GM19351 (cell line): Measurements from ENCODE around the gene ZGPAT.
"Not testable (repeated sequence)": the region's sequence is repeated elsewhere in the genome, so short reads cannot be mapped to it uniquely, and the experiment has no call there.

Experiments
- ATAC-seq: cut with Tn5 transposase; IDR thresholded peaks from one replicate; pipeline ENCODE4 v1.9.1; 2021; ENCODE audit warnings: mild to moderate bottlenecking, moderate library complexity; ENCODE audit not compliant: unreplicated experiment

Gene ZGPAT

GRCh38 chr20:63702036-63702665 lies 5.7 kb upstream of the ZGPAT start:
- no peak for ATAC-seq

GRCh38 chr20:63702751-63703470 lies 4.9 kb upstream of the ZGPAT start:
- ATAC-seq, result no peak

GRCh38 chr20:63703471-63703975 lies 4.3 kb upstream of the ZGPAT start:
- ATAC-seq, result no peak

GRCh38 chr20:63703976-63704748 lies 3.7 kb upstream of the ZGPAT start:
- ATAC-seq, result no peak

- no peak for ATAC-seq
Measured at GRCh38 chr20:63704749-63705117, 3.1 kb upstream of the ZGPAT start.

- no peak for ATAC-seq
Measured at GRCh38 chr20:63705232-63706026, 2.4 kb upstream of the ZGPAT start.

GRCh38 chr20:63706027-63706695 lies 1.7 kb upstream of the ZGPAT start:
- no peak for ATAC-seq

- ATAC-seq, result peak; percentile 32
Measured at GRCh38 chr20:63706852-63707557, 834 bp upstream of the ZGPAT start.

- no peak for ATAC-seq
Measured at GRCh38 chr20:63708301-63709148, 686 bp downstream of the ZGPAT start.

GRCh38 chr20:63709149-63709527 lies 1.3 kb downstream of the ZGPAT start:
- ATAC-seq, result no peak

- no peak for ATAC-seq
Measured at GRCh38 chr20:63711085-63711645, 3.3 kb downstream of the ZGPAT start.

- no peak for ATAC-seq
Measured at GRCh38 chr20:63712191-63712590, 4.4 kb downstream of the ZGPAT start.

- ATAC-seq, result no peak
Measured at GRCh38 chr20:63714858-63715257, 7.0 kb downstream of the ZGPAT start.

- no peak for ATAC-seq
Measured at GRCh38 chr20:63718996-63719395, 11.2 kb downstream of the ZGPAT start.

- ATAC-seq, result not testable (repeated sequence)
Measured at GRCh38 chr20:63722967-63723622, 15.3 kb downstream of the ZGPAT start.

GRCh38 chr20:63730189-63730733 lies 22.4 kb downstream of the ZGPAT start:
- ATAC-seq, result not testable (repeated sequence)

- no peak for ATAC-seq
Measured at GRCh38 chr20:63731410-63731809, 23.6 kb downstream of the ZGPAT start.
